Astrocyte of the cerebellum (primary cell): ENCODE measurements around the gene HCAR2.
"Not testable (repeated sequence)": the region's sequence is repeated elsewhere in the genome, so short reads cannot be mapped to it uniquely, and the experiment has no call there.

ENCODE experiments used
- DNase-seq: peaks from one replicate; pipeline ENCODE4 v3.0.0-alpha.2; 2011; ENCODE audit warnings: low read depth
- H3K4me3 ChIP-seq: 2 replicates; pipeline ENCODE4 v1.5.1; 2011; ENCODE audit warnings: mild to moderate bottlenecking, low read depth, low read length, moderate library complexity
- CTCF ChIP-seq: IDR thresholded peaks from 2 replicates; pipeline ENCODE4 v1.5.1; 2012; ENCODE audit warnings: low read length, low read depth, moderate library complexity, mild to moderate bottlenecking; ENCODE audit errors: missing control alignments
- in situ Hi-C: cut with HindIII; loops from 2 replicates; pipeline ENCODE4 v1.10.0; 2017; ENCODE audit warnings: low sequenced_read_pairs

HCAR2 gene

GRCh38 chr12:122681814-122682213, 21.3 kb downstream of the HCAR2 start:
- in situ Hi-C loops, result no loop called here
- peak; percentile 20 for DNase-seq
- TF ChIP-seq CTCF, result no peak
- H3K4me3 ChIP-seq, result no peak overlapping the region

- in situ Hi-C loops, DNase-seq, H3K4me3 ChIP-seq: not testable (repeated sequence)
These were observed 22.2 kb downstream of the HCAR2 start for GRCh38 chr12:122680989-122681388.

GRCh38 chr12:122676781-122677180, 26.4 kb downstream of the HCAR2 start:
- DNase-seq, H3K4me3 ChIP-seq, in situ Hi-C loops: not testable (repeated sequence)

GRCh38 chr12:122676015-122676414, 27.1 kb downstream of the HCAR2 start:
- DNase-seq, in situ Hi-C loops: not testable (repeated sequence)

GRCh38 chr12:122672515-122672914, 30.6 kb downstream of the HCAR2 start:
- no peak for DNase-seq
- in situ Hi-C loops, result no loop called here
- no peak overlapping the region for H3K4me3 ChIP-seq
- no peak for TF ChIP-seq CTCF

More at GRCh38 chr12:122676015-122676414, 27.1 kb downstream of the HCAR2 start:
- not testable (repeated sequence) for H3K4me3 ChIP-seq

- no peak overlapping the region for H3K4me3 ChIP-seq
- in situ Hi-C loops, result no loop called here
- no peak for DNase-seq
- no peak for TF ChIP-seq CTCF
These were observed 33.6 kb downstream of the HCAR2 start for GRCh38 chr12:122669397-122670070.

- no peak for TF ChIP-seq CTCF
- in situ Hi-C loops, result no loop called here
- no peak overlapping the region for H3K4me3 ChIP-seq
- DNase-seq, result no peak
These were observed 34.9 kb downstream of the HCAR2 start for GRCh38 chr12:122668268-122668667.

GRCh38 chr12:122665759-122666158, 37.4 kb downstream of the HCAR2 start:
- DNase-seq, result no peak
- TF ChIP-seq CTCF, result no peak
- in situ Hi-C loops, result no loop called here
- H3K4me3 ChIP-seq, result no peak overlapping the region
